ENCODE measurements around the gene MLLT6.

The MLLT6 gene

GRCh38 chr17:38704606-38705522 lies at the start of gene MLLT6:
Gene MLLT6 (plus strand): TSS chr17:38705273. CDS start chr17:38705633, 360 bp downstream.
- DNase-seq: peak; percentile 61 to 67

DNA sequence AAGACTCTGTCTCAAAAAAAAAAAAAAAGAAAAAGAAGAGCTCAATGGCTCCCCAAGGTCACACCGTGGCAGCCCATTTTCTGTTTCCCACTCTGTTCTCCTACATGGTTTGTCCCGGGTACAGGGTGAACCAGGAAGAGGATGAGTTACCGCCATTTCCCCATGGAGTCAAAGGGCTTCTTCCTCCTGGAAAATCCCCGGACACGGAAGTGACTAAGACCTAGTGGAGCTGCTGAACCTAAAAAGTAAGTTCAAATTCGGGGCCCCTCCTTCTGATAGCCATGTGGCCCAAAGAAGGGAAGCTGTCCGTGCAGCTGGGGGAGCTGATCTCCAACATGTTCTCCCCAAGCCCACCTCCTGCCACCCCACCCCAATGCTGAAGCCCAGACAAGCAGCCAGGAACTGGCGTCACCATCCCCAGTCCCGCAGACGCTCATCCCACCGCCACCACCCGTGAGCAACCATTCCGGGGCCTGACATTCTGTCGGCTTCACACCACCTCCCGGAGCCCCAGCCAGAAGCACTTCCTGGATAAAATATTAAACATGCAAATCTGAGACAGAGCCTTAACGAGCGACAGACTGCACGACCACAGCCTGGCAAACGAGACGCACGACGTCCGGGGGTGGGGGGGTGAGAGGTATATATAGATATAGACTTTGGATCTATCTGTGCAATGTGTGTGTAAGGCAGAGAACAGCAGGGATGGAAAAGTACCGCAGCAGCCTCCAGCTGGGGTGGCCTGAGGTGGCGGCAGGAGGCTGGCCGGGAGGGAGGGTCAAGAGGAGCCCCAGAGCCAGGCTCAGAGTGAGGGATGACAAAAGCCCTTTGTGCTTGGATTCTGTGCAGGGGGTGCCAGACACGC lies 47.9 kb upstream of the MLLT6 start:
- DNase-seq: no peak

- DNase-seq: no peak
These were observed 47.0 kb upstream of the MLLT6 start for GRCh38 chr17:38657824-38658740.

DNA sequence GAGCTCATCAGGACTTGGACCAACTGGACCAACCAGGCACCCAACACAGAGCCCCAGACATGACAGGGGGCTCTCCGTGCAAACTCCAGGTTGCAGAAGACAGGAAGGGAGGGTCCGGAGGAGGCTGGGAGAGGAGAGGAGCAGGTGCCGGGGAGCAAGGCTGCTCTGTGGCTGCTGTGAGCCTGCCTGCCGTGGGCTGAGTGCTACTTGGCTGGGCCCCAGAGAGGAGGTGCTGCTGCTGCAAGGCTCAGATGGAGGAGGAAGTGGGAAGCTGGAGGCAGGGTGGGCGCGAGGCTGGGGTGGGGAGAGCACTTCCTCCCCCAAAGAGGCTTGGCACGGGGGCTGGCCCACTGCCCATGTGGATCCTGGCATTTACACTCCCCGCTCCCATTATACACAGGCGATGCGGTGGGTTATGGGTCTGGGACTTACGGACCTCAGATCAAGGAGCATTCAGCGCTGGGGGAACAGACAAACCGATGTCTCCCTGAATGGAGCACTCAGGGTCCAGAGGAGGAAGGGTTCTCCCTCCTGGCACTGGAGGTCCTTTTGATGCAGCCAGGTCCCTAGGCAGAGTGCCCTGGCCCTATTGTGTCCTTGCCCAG lies 46.2 kb upstream of the MLLT6 start:
- no peak for DNase-seq

GRCh38 chr17:38659415-38659814 lies 45.7 kb upstream of the MLLT6 start:
- DNase-seq: no peak

DNA sequence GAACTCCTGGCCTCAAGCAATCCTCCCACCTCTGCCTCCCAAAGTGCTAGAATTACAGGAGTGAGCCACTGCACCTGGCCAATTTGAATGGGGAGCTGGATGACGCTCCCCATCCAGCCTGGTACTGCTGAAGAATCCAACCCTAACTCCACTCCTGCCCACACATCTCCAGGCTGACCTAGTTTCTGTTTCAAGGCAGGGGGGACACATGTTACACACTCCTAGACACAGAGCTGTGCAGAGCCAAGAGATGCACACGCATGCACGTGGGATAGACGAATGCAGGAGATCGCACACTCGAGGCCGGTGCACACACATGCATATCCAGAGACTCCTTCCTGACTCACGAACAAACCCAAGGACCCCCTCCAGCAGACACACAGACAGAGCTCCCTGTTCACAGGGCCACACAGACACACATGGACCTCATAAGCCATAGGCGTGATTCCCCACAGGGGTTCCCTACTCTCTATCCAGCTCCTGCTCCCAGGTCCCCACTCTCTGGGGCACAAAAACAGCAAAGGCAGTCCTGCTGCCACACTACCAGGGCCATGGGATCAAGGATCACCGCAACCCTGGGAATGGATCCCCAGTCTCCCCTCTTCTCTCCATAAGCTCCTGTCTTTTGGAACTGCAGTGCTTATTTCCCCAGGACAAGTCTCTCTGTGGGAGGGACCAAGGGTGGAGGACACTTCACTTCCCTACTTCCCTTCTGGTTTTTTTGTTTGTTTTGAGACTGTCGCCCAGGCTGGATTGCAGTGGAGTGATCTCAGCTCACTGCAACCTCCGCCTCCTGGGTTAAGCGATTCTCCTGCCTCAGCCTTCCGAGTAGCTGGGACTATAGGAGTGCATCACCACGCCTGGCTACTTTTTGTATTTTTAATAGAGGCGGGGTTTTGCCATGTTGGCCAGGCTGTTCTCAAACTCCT lies 44.7 kb upstream of the MLLT6 start:
- no peak for DNase-seq

GRCh38 chr17:38663125-38663751 lies 41.8 kb upstream of the MLLT6 start:
- peak; percentile 68 to 72 for DNase-seq

DNA sequence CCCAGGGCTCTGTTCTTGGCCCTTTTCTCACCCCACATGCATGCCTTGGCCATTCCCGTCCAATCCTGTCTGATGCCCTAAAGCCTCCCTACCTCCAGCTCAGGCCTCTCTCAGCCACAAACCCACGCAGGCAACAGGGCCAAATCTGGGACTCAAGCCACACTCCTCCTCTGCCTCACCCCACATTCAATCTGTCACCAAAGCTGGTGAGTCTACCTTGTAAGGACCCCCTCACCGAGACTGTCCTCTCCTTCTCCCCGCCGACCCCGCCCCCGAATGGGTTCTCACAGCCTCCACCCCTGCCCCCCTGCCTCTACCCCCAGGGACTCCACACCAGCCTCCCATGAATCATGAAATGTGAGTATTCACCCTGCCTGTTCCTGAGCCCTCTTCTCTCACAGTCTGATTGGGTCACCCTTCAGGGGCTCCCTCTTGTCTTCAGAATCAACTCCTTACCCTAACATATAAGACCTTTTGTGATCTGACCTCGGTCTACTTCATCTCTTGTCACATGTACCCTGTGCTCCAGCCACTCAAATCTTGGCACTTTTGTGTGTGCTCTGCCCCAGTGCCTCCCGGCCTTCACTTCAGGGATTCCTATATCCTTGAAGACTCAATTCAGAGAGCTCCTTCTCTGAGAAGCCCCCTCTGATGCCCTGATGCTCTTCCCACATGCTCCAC lies 41.0 kb upstream of the MLLT6 start:
- DNase-seq: no peak

DNA sequence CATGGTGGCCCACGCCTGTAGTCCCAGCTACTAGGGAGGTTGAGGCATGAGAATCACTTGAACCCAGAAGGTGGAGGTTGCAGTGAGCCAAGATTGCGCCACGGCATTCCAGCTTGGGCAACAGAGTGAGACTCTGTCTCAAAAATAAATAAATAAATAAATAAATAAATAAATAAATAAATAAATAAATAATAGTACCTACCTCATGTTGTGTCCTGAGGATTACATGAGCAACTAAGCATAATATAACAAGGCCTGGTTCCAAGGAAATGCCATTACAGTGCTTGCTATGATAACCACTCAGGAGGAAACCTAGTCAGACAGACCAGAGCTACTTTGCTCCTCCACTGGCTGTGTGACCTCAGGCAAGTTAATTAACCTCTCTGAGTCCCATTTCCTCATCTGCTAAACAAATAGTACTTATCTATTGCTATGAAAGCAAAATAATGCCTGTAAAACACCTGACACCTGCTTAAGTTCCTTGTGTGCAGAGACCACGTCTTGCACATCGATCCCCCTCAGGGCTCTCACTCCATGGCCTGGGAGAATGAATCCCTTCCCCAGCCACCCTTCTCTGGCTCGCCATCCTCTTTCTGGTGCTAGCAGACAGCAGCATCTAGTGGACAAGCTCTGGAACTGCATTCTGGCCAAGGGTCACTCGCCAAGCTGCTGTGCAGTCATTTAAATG lies 37.8 kb upstream of the MLLT6 start:
- peak; percentile 79 to 84 for DNase-seq

GRCh38 chr17:38667787-38668122 lies 37.3 kb upstream of the MLLT6 start:
- no peak for DNase-seq

- DNase-seq: no peak
These were observed 35.6 kb upstream of the MLLT6 start for GRCh38 chr17:38669520-38669919.

DNA sequence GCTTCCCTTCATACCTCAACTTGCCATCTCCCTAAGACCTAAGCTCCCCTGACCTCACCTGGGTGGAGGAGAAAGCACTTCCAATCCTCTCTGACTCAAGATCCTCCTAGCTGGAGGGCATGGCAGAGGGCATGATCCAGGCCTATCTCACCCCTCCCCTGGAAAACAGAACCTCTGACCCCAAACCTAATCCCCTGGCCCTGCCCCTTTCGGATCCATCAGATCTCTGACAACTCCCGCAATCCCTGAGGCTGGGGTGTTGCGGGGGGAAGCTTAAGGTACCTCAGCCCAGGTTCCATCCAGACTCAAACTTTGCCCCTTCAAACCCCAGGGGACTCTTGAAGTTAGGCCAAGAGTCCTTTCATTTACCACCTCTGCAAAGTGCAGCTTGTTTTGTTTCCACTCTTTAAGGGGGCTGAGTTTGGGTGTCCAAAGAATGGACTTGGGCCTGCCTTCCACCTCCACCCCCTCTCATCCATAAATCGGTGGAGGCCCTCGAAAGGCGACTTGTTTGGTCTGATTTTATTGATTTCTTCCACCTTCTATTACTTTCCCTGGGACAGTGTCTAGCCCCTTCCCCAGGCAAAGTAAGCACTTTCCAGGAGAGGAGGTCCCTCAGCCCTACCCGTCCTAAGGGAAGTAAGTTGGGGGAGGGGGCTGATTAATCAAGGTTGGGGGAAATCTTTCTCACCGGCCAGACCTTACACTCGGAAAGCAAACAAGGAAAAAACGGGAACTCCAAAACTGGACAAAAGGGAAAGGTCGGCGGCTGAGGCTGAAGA lies 32.9 kb upstream of the MLLT6 start:
- DNase-seq: no peak

DNA sequence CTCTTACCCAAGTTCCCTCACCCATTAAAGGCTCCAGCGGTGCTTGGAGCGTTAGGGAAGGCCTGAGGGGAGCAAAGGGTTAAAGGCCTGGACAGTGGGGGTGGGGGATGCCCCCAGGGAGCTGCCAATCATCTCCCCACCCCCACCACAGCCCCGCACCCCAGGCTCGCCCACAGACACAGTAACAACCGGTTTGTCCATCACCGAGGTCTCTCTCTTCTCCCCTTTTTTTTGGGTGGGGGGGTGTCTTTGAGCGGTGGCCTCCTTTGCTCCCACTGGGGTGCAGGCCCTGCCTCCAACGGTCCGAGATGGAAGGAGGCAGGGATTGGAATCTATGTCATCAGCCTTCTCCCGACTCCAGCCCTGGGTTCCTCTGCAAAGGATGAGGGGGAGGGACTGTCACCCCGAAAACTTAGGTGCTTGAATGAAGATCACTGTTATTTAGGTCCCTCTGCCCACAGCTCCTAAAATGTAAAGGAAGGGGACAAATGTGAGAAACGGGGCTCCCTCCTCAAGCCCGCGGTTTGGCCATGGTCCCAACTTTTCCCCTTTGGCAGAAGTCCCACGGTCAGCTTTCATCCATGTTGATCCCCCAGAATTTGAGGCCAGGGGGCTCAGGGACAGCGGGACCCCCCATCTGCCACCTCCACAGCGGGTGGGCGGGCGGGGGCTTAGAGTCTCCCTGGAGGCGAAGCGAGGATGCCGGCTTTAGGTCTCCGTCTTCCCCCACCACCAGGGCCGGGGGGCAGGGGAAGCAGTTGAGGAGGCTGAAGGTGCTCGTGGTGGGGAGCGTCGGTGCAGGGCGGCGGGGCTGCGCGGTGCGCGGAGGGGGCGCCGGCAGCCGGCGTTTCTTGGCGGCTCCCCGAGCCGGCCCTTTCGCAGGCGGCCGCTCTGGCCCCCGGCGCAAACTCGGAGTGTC lies 32.0 kb upstream of the MLLT6 start:
- DNase-seq: no peak

DNA sequence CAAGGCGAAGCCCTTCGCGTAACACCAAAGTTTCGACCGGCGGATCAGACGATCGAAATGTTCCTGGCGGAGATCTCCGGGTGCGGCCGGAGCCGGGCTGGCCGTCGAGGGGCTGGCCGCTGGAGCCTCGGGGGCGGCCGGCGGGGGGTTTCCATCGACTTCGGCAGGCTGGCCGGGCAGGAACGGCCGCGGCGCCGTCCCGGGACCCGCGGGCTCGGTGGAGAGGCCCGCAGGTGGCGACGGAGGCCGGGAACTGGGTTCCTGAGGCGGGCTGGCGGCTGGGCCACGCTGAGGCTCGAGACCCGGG lies 31.4 kb upstream of the MLLT6 start:
- no peak for DNase-seq

GRCh38 chr17:38674014-38674748 lies 30.9 kb upstream of the MLLT6 start:
- no peak for DNase-seq

DNA sequence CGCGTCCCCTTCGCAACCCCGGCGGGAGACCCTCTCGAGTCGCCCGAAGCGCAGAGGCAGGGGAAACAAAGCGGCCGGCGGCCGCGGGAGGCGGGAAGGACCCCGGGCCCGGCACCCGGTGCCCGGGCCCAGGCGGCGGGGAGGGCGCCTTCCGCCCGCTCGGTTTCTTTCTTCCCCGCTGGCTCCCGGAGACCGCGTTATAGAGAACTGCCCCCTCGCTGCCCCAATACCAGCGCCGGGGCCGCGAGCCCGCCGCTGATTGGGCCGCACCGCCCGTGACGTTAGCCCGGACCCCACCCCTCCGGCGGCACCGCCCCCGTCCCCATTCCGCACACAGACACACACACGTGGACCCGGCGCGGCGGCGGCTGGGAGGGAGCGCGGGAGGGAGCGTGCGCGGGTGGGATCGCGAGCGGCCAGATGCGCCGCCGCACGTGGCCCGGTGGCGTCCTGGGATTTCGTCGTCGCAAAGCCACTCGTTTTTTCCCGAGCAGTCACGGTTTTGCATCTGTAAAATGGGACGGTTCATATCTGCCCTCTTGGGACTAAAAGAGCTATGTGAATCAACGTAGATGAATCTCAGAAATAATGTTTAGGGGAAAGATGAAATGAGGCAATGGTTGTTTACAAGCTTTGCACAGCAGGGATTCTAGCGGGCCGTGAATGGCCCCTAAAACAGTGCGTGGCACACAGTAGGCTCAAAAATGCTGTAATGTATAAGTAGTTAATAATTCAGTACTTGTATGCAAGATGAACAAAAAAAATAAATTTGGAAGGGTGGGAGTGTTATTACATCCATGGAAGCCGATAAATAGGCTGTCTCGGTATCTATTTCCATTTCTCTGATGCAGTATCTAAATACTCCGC lies 30.1 kb upstream of the MLLT6 start, which contains the start of gene EPOP:
Gene EPOP, minus strand, starts transcription at position 209 of the 867 bp plus-strand sequence. CDS start 462 bp downstream, outside the sequence.
- DNase-seq: peak; percentile 76

Measured in AML-193 (cell line).